Naive thymus-derived CD4-positive, alpha-beta T cell (primary cell): ENCODE data around the gene ASRGL1. TPM values are rescaled to one million over a fixed set of nuclear protein-coding genes. Genes with fewer than 3 reads are reported as not detected.

Experiments used
- ATAC-seq: fragments of 150-1000 bp; cut with Tn5 transposase; 2 replicates; pipeline ENCODE4 v1.10.0; 2021; ENCODE audit warnings: mild to moderate bottlenecking, moderate library complexity
- CTCF ChIA-PET: fragments of 350-600 bp; sonication (Branson Sonifier 250); formaldehyde crosslinking; loops from one replicate; lab custom pipeline; 2021; ENCODE audit warnings: antibody characterized with exemption; lab: Charles Lee
- POLR2A ChIA-PET: fragments of 350-600 bp; sonication (Branson Sonifier 250); formaldehyde crosslinking; loops from one replicate; lab custom pipeline; 2021; ENCODE audit warnings: antibody characterized with exemption, inconsistent platforms; lab: Charles Lee
- DNase-seq, 9 donors: peaks; one replicate each; pipeline versions ENCODE4 v3.0.0 to v3.0.0-alpha.2; 2020 to 2022; ENCODE audit warnings: mixed read lengths in 1 of 9
- H3K27ac ChIP-seq: one replicate; pipeline ENCODE4 v1.7.0; 2013; ENCODE audit warnings: mild to moderate bottlenecking, low read depth, low read length, moderate library complexity
- H3K27me3 ChIP-seq, 2 donors: one replicate each; pipeline ENCODE4 v1.7.0; 2013; ENCODE audit warnings: low read length in 2 of 2, mild to moderate bottlenecking in 2 of 2, moderate library complexity in 2 of 2; ENCODE audit not compliant: control insufficient read depth in 2 of 2, insufficient read depth in 2 of 2
- H3K36me3 ChIP-seq, 3 experiments: 1 replicate in 2 of 3; 2 replicates in 1 of 3; pipeline ENCODE4 v1.7.0; 2013; ENCODE audit warnings: low read length in 3 of 3, mild to moderate bottlenecking in 3 of 3, moderate library complexity in 1 of 3; ENCODE audit not compliant: insufficient read depth in 3 of 3, control insufficient read depth in 2 of 3
- H3K4me1 ChIP-seq, 2 donors: one replicate each; pipeline ENCODE4 v1.7.0; 2013; ENCODE audit warnings: low read length in 2 of 2, mild to moderate bottlenecking in 2 of 2, moderate library complexity in 1 of 2; ENCODE audit not compliant: control insufficient read depth in 2 of 2, insufficient read depth in 2 of 2
- H3K4me3 ChIP-seq: 2 replicates; pipeline ENCODE4 v1.7.0; 2013; ENCODE audit warnings: mild to moderate bottlenecking, low read length
- H3K9me3 ChIP-seq, 3 experiments: 1 replicate in 2 of 3; 2 replicates in 1 of 3; pipeline ENCODE4 v1.7.0; 2013; ENCODE audit warnings: low read length in 3 of 3; ENCODE audit not compliant: control insufficient read depth in 2 of 3
- H3K27ac Mint-ChIP-seq, 9 donors: one replicate each; pipeline ENCODE4 v1.8.0; 2020 to 2022; ENCODE audit warnings: mixed read lengths in 9 of 9, mild to moderate bottlenecking in 8 of 9, moderate library complexity in 5 of 9, inconsistent platforms in 2 of 9
- H3K27me3 Mint-ChIP-seq, 5 donors: one replicate each; pipeline ENCODE4 v1.8.0; 2021 to 2022; ENCODE audit warnings: mixed read lengths in 5 of 5, mild to moderate bottlenecking in 1 of 5
- H3K36me3 Mint-ChIP-seq, 5 donors: one replicate each; pipeline ENCODE4 v1.8.0; 2020 to 2022; ENCODE audit warnings: mixed read lengths in 5 of 5, mild to moderate bottlenecking in 3 of 5, inconsistent platforms in 1 of 5
- H3K4me1 Mint-ChIP-seq, 7 donors: one replicate each; pipeline ENCODE4 v1.8.0; 2020 to 2022; ENCODE audit warnings: mixed read lengths in 7 of 7, mild to moderate bottlenecking in 3 of 7, inconsistent platforms in 1 of 7
- H3K4me3 Mint-ChIP-seq, 10 donors: one replicate each; pipeline ENCODE4 v1.8.0; 2020 to 2022; ENCODE audit warnings: mild to moderate bottlenecking in 10 of 10, mixed read lengths in 10 of 10, moderate library complexity in 6 of 10, inconsistent platforms in 2 of 10
- H3K9me3 Mint-ChIP-seq, 11 donors: one replicate each; pipeline ENCODE4 v1.8.0; 2020 to 2022; ENCODE audit warnings: mixed read lengths in 11 of 11, mild to moderate bottlenecking in 4 of 11, inconsistent platforms in 1 of 11, moderate library complexity in 1 of 11
- intact Hi-C, 2 donors: fragments of 100-400 bp; cut with micrococcal nuclease; formaldehyde crosslinking; loops; one replicate each; pipeline ENCODE4 v1.15.1; 2023
- polyA plus RNA-seq, 2 donors: library from polyadenylated mRNA; unstranded; fragments of 300-500 nt; fragmentation: Illumina TruSeq; gene quantifications; one replicate each; pipeline ENCODE4 v1.2.3, GENCODE V29; 2021
- total RNA-seq, 6 experiments: library from RNA in 5 of 6; stranded (reverse) in 5 of 6; gene quantifications; 1 replicate in 5 of 6; 2 replicates in 1 of 6; pipeline ENCODE4 v1.2.3 and lab custom pipeline; 2021 to 2026

ASRGL1 gene
- total and polyA plus RNA-seq, 7 experiments from 2014 or later, result 2.1 to 10.6 (median 4.2) TPM

- ATAC-seq (no peak), DNase-seq (no peak)
- peaks cover 18 to 44% of the 10 kb centered on the region in 2 donors for H3K4me1 ChIP-seq
- H3K4me3 ChIP-seq, result peak overlapping the region; percentile 49
- intact Hi-C loops, result loop anchor here in 1 of 2 donors (5.0 kb wide), 1 partner anchor 480 kb away; the partner anchor contains the start of gene SLC3A2
- no peaks in the 10 kb centered on the region for H3K27me3 ChIP-seq
- Mint-ChIP-seq H3K36me3 (peaks cover 0 to 2% (median 0%) of the 10 kb centered on the region in 5 donors), H3K4me1 (peaks cover 24 to 63% (median 47%) of the 10 kb centered on the region in 7 donors), H3K9me3 (peaks cover 0 to 2% (median 0%) of the 10 kb centered on the region in 11 donors), H3K27ac (peak overlapping the region; percentile 84 to 95 (median 88)), H3K4me3 (peak overlapping the region; percentile 75 to 90 (median 82)), H3K27me3 (no peaks in the 10 kb centered on the region)
- ChIA-PET CTCF (interaction anchor here (0.6 to 2.1 kb wide), 12 partner anchors 9 to 190 kb away, joined by 3 to 8 read pairs (median 4); no protein-coding TSS in a partner anchor), POLR2A (interaction anchor here (0.6 to 3.4 kb wide), 8 partner anchors 150 to 440 kb away, joined by 3 to 20 read pairs (median 7); partner anchors contain the start of genes C11orf98, CSKMT, TUT1 and ZBTB3)
- H3K36me3 ChIP-seq, result no peaks in the 10 kb centered on the region
- H3K27ac ChIP-seq, result peak overlapping the region; percentile 69
- no peaks in the 10 kb centered on the region for H3K9me3 ChIP-seq
These were observed 64.6 kb downstream of the ASRGL1 start for GRCh38 chr11:62401811-62402210.

GRCh38 chr11:62402226-62402959 is 65.1 kb downstream of the ASRGL1 start:
- Mint-ChIP-seq H3K36me3 (peaks cover 0 to 2% (median 0%) of the 10 kb centered on the region in 5 donors), H3K4me3 (peak overlapping the region; percentile 75 to 90 (median 82)), H3K27me3 (no peaks in the 10 kb centered on the region), H3K9me3 (peaks cover 0 to 2% (median 0%) of the 10 kb centered on the region in 11 donors), H3K27ac (peak overlapping the region; percentile 84 to 95 (median 89)), H3K4me1 (peaks cover 24 to 63% (median 47%) of the 10 kb centered on the region in 7 donors)
- POLR2A ChIA-PET, result interaction anchor here (0.6 to 3.4 kb wide), 9 partner anchors 150 to 439 kb away, joined by 3 to 20 read pairs (median 7); partner anchors contain the start of genes BSCL2, C11orf98, CSKMT and GNG3
- CTCF ChIA-PET, result interaction anchor here (0.6 to 2.1 kb wide), 12 partner anchors 10 to 190 kb away, joined by 3 to 8 read pairs (median 4); no protein-coding TSS in a partner anchor
- peaks cover 18 to 44% of the 10 kb centered on the region in 2 donors for H3K4me1 ChIP-seq
- intact Hi-C loops, result loop anchor here in 1 of 2 donors (5.0 kb wide), 1 partner anchor 480 kb away; the partner anchor contains the start of gene SLC3A2
- peak overlapping the region; percentile 49 for H3K4me3 ChIP-seq
- DNase-seq, result peak in 8 of 9 donors; percentile 31 to 60 (median 46)
- peak; percentile 87 for ATAC-seq
- H3K27me3 ChIP-seq, result no peaks in the 10 kb centered on the region
- H3K9me3 ChIP-seq, result no peaks in the 10 kb centered on the region
- H3K36me3 ChIP-seq, result no peaks in the 10 kb centered on the region
- H3K27ac ChIP-seq, result peak overlapping the region; percentile 69

- Mint-ChIP-seq H3K9me3 (peaks cover 0 to 2% (median 0%) of the 10 kb centered on the region in 11 donors), H3K4me3 (peak overlapping the region; percentile 75 to 90 (median 82)), H3K4me1 (peaks cover 21 to 63% (median 47%) of the 10 kb centered on the region in 7 donors), H3K36me3 (peaks cover 0 to 2% (median 0%) of the 10 kb centered on the region in 5 donors), H3K27me3 (no peaks in the 10 kb centered on the region), H3K27ac (peak overlapping the region; percentile 84 to 95 (median 89))
- DNase-seq (no peak), ATAC-seq (no peak)
- Histone ChIP-seq H3K27ac (peak overlapping the region; percentile 69), H3K4me1 (peaks cover 18 to 44% of the 10 kb centered on the region in 2 donors), H3K36me3 (no peaks in the 10 kb centered on the region), H3K27me3 (no peaks in the 10 kb centered on the region), H3K9me3 (no peaks in the 10 kb centered on the region), H3K4me3 (peak overlapping the region; percentile 49)
- POLR2A ChIA-PET, result interaction anchor here (0.6 to 3.4 kb wide), 7 partner anchors 8 to 298 kb away, joined by 3 to 20 read pairs (median 6); partner anchors contain the start of genes C11orf98, CSKMT and TUT1
- CTCF ChIA-PET, result interaction anchor here (0.5 to 2.1 kb wide), 5 partner anchors 12 to 157 kb away, joined by 3 to 5 read pairs (median 3); no protein-coding TSS in a partner anchor
- intact Hi-C loops, result loop anchor here in 1 of 2 donors (5.0 kb wide), 1 partner anchor 479 kb away; the partner anchor contains the start of gene SLC3A2
These were observed 65.9 kb downstream of the ASRGL1 start for GRCh38 chr11:62402960-62403730.

- Histone ChIP-seq H3K4me1 (peaks cover 18 to 36% of the 10 kb centered on the region in 2 donors), H3K27me3 (no peaks in the 10 kb centered on the region), H3K9me3 (no peaks in the 10 kb centered on the region), H3K27ac (no peak overlapping the region), H3K4me3 (no peak overlapping the region), H3K36me3 (no peaks in the 10 kb centered on the region)
- DNase-seq (no peak), ATAC-seq (no peak)
- H3K9me3 Mint-ChIP-seq, result peaks cover 0 to 2% (median 0%) of the 10 kb centered on the region in 11 donors
- intact Hi-C loops, result loop anchor here in 1 of 2 donors (5.0 kb wide), 1 partner anchor 478 kb away; the partner anchor contains the start of gene SLC3A2
- no peak overlapping the region for H3K4me3 Mint-ChIP-seq
- H3K4me1 Mint-ChIP-seq, result peaks cover 18 to 51% (median 35%) of the 10 kb centered on the region in 7 donors
- POLR2A ChIA-PET, result interaction anchor here (0.7 to 1.6 kb wide), 4 partner anchors 10 to 187 kb away, joined by 3 to 6 read pairs (median 4); partner anchors contain the start of gene TUT1
- H3K27me3 Mint-ChIP-seq, result no peaks in the 10 kb centered on the region
- CTCF ChIA-PET, result interaction anchor here (0.9 kb wide), 1 partner anchor 138 kb away, joined by 3 read pairs; no protein-coding TSS in a partner anchor
- H3K27ac Mint-ChIP-seq, result peak overlapping the region in 2 of 9 donors; percentile 56 to 61
- peaks cover 0 to 2% (median 0%) of the 10 kb centered on the region in 5 donors for H3K36me3 Mint-ChIP-seq
These were observed 67.2 kb downstream of the ASRGL1 start for GRCh38 chr11:62404435-62404834.

- ATAC-seq (no peak), DNase-seq (no peak)
- ChIA-PET POLR2A (interaction anchor here (0.7 to 1.6 kb wide), 2 partner anchors 10 to 14 kb away, joined by 3 to 6 read pairs; no protein-coding TSS in a partner anchor), CTCF (no interaction called here)
- intact Hi-C loops, result loop anchor here in 1 of 2 donors (5.0 kb wide), 1 partner anchor 477 kb away; the partner anchor contains the start of gene SLC3A2
- H3K9me3 ChIP-seq, result no peaks in the 10 kb centered on the region
- peaks cover 16 to 47% (median 33%) of the 10 kb centered on the region in 7 donors for H3K4me1 Mint-ChIP-seq
- H3K4me3 ChIP-seq, result no peak overlapping the region
- peaks cover 0 to under 1% (median 0%) of the 10 kb centered on the region in 5 donors for H3K27me3 Mint-ChIP-seq
- no peak overlapping the region for H3K27ac ChIP-seq
- H3K9me3 Mint-ChIP-seq, result peaks cover 0 to 2% (median 0%) of the 10 kb centered on the region in 11 donors
- H3K4me1 ChIP-seq, result peaks cover 18 to 31% of the 10 kb centered on the region in 2 donors
- H3K27ac Mint-ChIP-seq, result peak overlapping the region in 1 of 9 donors; percentile 61
- peaks cover 0 to 2% (median 0%) of the 10 kb centered on the region in 5 donors for H3K36me3 Mint-ChIP-seq
- no peaks in the 10 kb centered on the region for H3K36me3 ChIP-seq
- no peak overlapping the region for H3K4me3 Mint-ChIP-seq
- H3K27me3 ChIP-seq, result no peaks in the 10 kb centered on the region
These were observed 67.7 kb downstream of the ASRGL1 start for GRCh38 chr11:62404901-62405300.
